HepG2 (cell line): ENCODE results near the gene HDAC10. TPM values are rescaled to one million over a fixed set of nuclear protein-coding genes. Genes with fewer than 3 reads are reported as not detected.

Experiments
- ATAC-seq: fragments of 200-7000 bp; cut with Tn5 transposase; 3 replicates; pipeline ENCODE4 v1.9.1; 2020; ENCODE audit warnings: mild to moderate bottlenecking, moderate library complexity
- BruUV-seq: library from RNA; stranded (reverse); fragments of 400-500 nt; replicated peaks from 2 replicates; lab custom pipeline; 2021; lab: Mats Ljungman, UMichigan
- CTCF ChIA-PET: fragments of 300-600 bp; formaldehyde crosslinking; extraction: SDS; loops from one replicate; lab custom pipeline; 2021; ENCODE audit warnings: low total read pairs, inconsistent platforms, low intra/inter-chr PET ratio; lab: Yijun Ruan, JAX
- POLR2A ChIA-PET: fragments of 350-600 bp; sonication (Branson Sonifier 250); formaldehyde crosslinking; loops from one replicate; lab custom pipeline; 2020; ENCODE audit warnings: antibody characterized with exemption, inconsistent platforms; lab: Yijun Ruan, JAX
- DNase-seq: peaks from one replicate; pipeline ENCODE4 v3.0.0-alpha.2; 2015; ENCODE audit warnings: low spot score
- FAIRE-seq: peaks from 3 replicates; lab custom pipeline; 2011; peaks lifted over from hg19 to GRCh38; lab: Jason Lieb, UNC
- H2AFZ ChIP-seq: one replicate; pipeline ENCODE4 v1.6.1; 2011; ENCODE audit warnings: low read length, inconsistent platforms
- H3K27ac ChIP-seq: fragments of 300-600 bp; 3 replicates; pipeline ENCODE4 v1.8.0; 2011; ENCODE audit warnings: mixed run types, mild to moderate bottlenecking, mixed read lengths, low read length, inconsistent platforms; ENCODE audit not compliant: insufficient read depth; ENCODE audit errors: extremely low read length
- H3K27me3 ChIP-seq, 2 experiments: fragments of 200-600 bp in 1 of 2; 2 replicates in 1 of 2; 3 replicates in 1 of 2; pipeline versions ENCODE4 v1.6.0 to v1.8.0; 2011; ENCODE audit warnings: low read length in 2 of 2, mild to moderate bottlenecking in 2 of 2, moderate library complexity in 2 of 2, inconsistent platforms in 1 of 2; ENCODE audit not compliant: insufficient read depth in 2 of 2, control insufficient read depth in 1 of 2
- H3K36me3 ChIP-seq, 2 experiments: fragments of 200-600 bp in 1 of 2; replicated peaks in 1 of 2; 2 replicates in 1 of 2; 3 replicates in 1 of 2; pipeline versions ENCODE4 v1.5.1 to v1.8.0; 2011; ENCODE audit warnings: low read length in 2 of 2, inconsistent platforms in 1 of 2; ENCODE audit not compliant: insufficient read depth in 2 of 2, control insufficient read depth in 1 of 2
- H3K4me1 ChIP-seq: 2 replicates; pipeline ENCODE4 v1.5.1; 2012; ENCODE audit warnings: low read length, inconsistent platforms; ENCODE audit not compliant: insufficient read depth
- H3K4me2 ChIP-seq: 2 replicates; pipeline ENCODE4 v1.6.0; 2011; ENCODE audit warnings: low read depth, low read length, inconsistent platforms
- H3K4me3 ChIP-seq, 3 experiments: fragments of 200-600 bp in 1 of 3; sonication (generic), shearing (Covaris generic) in 1 of 3; replicated peaks in 1 of 3; 2 replicates each; pipeline ENCODE4 v1.5.1; 2011 to 2016; ENCODE audit warnings: low read length in 3 of 3, inconsistent platforms in 2 of 3, low read depth in 2 of 3, mild to moderate bottlenecking in 2 of 3, control low read depth in 1 of 3, mixed read lengths in 1 of 3; ENCODE audit not compliant: insufficient read depth in 1 of 3
- H3K79me2 ChIP-seq: one replicate; pipeline ENCODE4 v1.6.1; 2011; ENCODE audit warnings: low read length, inconsistent platforms; ENCODE audit not compliant: insufficient read depth
- H3K9ac ChIP-seq: 2 replicates; pipeline ENCODE4 v1.6.0; 2011; ENCODE audit warnings: mild to moderate bottlenecking, low read depth, low read length, inconsistent platforms; ENCODE audit not compliant: insufficient read depth
- H3K9me3 ChIP-seq: 2 replicates; pipeline ENCODE4 v1.5.1; 2012; ENCODE audit warnings: mild to moderate bottlenecking, low read length
- H4K20me1 ChIP-seq: 2 replicates; pipeline ENCODE4 v1.6.0; 2011; ENCODE audit warnings: inconsistent platforms, mild to moderate bottlenecking, low read length, moderate library complexity; ENCODE audit not compliant: insufficient read depth
- AGO2 ChIP-seq: fragments of 200-400 bp; formaldehyde crosslinking; optimal IDR thresholded peaks from 2 replicates; pipeline ENCODE3; 2017; ENCODE audit warnings: mild to moderate bottlenecking, low read depth, low read length, moderate library complexity
- AHR ChIP-seq: IDR thresholded peaks from 2 replicates; pipeline ENCODE4 v1.6.1; 2018; ENCODE audit warnings: missing genetic modification reagents, missing compliant biosample characterization
- HMGXB3 ChIP-seq: sonication (generic); formaldehyde crosslinking; IDR thresholded peaks from 2 replicates; pipeline ENCODE4 v1.4.0; 2020; ENCODE audit warnings: missing genetic modification reagents, borderline replicate concordance
- RBFOX2 ChIP-seq: fragments of 200-400 bp; formaldehyde crosslinking; IDR thresholded peaks from 2 replicates; pipeline ENCODE4 v1.6.1; 2017; ENCODE audit warnings: low read depth, mild to moderate bottlenecking, low read length
- ZNF607 ChIP-seq: sonication (generic); formaldehyde crosslinking; IDR thresholded peaks from 2 replicates; pipeline ENCODE4 v1.5.1; 2020; ENCODE audit warnings: missing genetic modification reagents, mild to moderate bottlenecking, borderline replicate concordance
- WGBS: methylation state at CpG from one replicate; pipeline ENCODE4 v1.1.6; 2017; ENCODE audit warnings: low lambda C conversion rate; 5-methylcytosine and 5-hydroxymethylcytosine counted together
- in situ Hi-C: cut with HindIII; loops from 2 replicates; pipeline ENCODE4 v1.10.0; 2017; ENCODE audit warnings: low pct_unique_long_range_greater_than_20kb; ENCODE audit not compliant: extremely low pct_ligation_motif_present
- intact Hi-C: fragments of 100-400 bp; cut with micrococcal nuclease; formaldehyde crosslinking; loops from one replicate; pipeline ENCODE4 v1.10.0; 2022; ENCODE audit not compliant: unreplicated experiment
- polyA plus RNA-seq, 8 experiments: library from polyadenylated mRNA; depleted of rRNA in 3 of 8; stranded (reverse) in 7 of 8; unstranded in 1 of 8; fragments of >200 nt; fragmentation: Illumina TruSeq in 4 of 8; extraction: Trizol in 4 of 8; gene quantifications; 2 replicates each; pipeline versions ENCODE4 v1.2.1 to v1.2.3, GENCODE V29; 2011 to 2016; ENCODE audit warnings: low read depth in 4 of 8, missing spikeins in 1 of 8, mixed read lengths in 1 of 8; ENCODE audit not compliant: insufficient read depth in 1 of 8
- total RNA-seq, 5 experiments: library from RNA; depleted of rRNA; stranded (reverse); fragments of >200 nt; fragmentation: Illumina TruSeq; extraction: Trizol; gene quantifications; 2 replicates each; pipeline ENCODE4 v1.2.3, GENCODE V29; 2016; ENCODE audit warnings: low read depth in 1 of 5
- TF ChIP-seq, protein P1 (sequence below): sonication (generic); formaldehyde crosslinking; IDR thresholded peaks from 2 replicates; pipeline ENCODE4 v1.5.1; 2020; ENCODE audit warnings: missing genetic modification reagents, mild to moderate bottlenecking, borderline replicate concordance
- TF ChIP-seq, protein P2 (sequence below): sonication (generic); formaldehyde crosslinking; conservative IDR thresholded peaks from 2 replicates; pipeline ENCODE4 v1.4.0; 2020; ENCODE audit warnings: missing genetic modification reagents
- TF ChIP-seq, protein P3 (sequence below): sonication (generic); formaldehyde crosslinking; IDR thresholded peaks from 2 replicates; pipeline ENCODE4 v1.4.0; 2020; ENCODE audit warnings: missing genetic modification reagents

The HDAC10 gene
- total and polyA plus RNA-seq, 2 of the 13 experiments (the other 11 are each of a cell fraction or from before 2014, with no cell fraction given) = 13.9 to 14.9 TPM

- H3K79me2 ChIP-seq = no peaks in the 10 kb centered on the region
- no peaks in the 10 kb centered on the region for H4K20me1 ChIP-seq
- FAIRE-seq (no peak), DNase-seq (no peak), ATAC-seq (no peak)
- no peaks in the 10 kb centered on the region for H3K4me1 ChIP-seq
- CTCF ChIA-PET = no interaction called here
- no peak overlapping the region for H2AFZ ChIP-seq
- 100% methylated on average over 6 of the region's 25 CpGs for WGBS
- no peaks in the 10 kb centered on the region for H3K9me3 ChIP-seq
- TF ChIP-seq ZNF607 (CRISPR knock-in tag) = no peak
- peak; percentile 20 for TF ChIP-seq AGO2
- TF ChIP-seq RBFOX2 = peak; percentile 19; the same call in 1 of the 2 replicates
- TF ChIP-seq, all 625 proteins: peak for 2
- POLR2A ChIA-PET = no interaction called here
- no peaks in the 10 kb centered on the region for H3K27me3 ChIP-seq
- H3K36me3 ChIP-seq = peaks cover 35 to 53% of the 10 kb centered on the region in 2 experiments; a peak in 4 of 5 replicates
- no peak overlapping the region for H3K4me3 ChIP-seq
- BruUV-seq = no TSS peak
- intact Hi-C loops (no loop called here), in situ Hi-C loops (no loop called here)
- no peak overlapping the region for H3K4me2 ChIP-seq
- H3K27ac ChIP-seq = no peak overlapping the region
- no peak overlapping the region for H3K9ac ChIP-seq
These were observed 30.9 kb upstream of the HDAC10 start for GRCh38 chr22:50281957-50282356.

- no peaks in the 10 kb centered on the region for H4K20me1 ChIP-seq
- peaks cover 34 to 51% of the 10 kb centered on the region in 2 experiments; a peak in 4 of 5 replicates for H3K36me3 ChIP-seq
- CTCF ChIA-PET = no interaction called here
- no peak overlapping the region for H3K27ac ChIP-seq
- no TSS peak for BruUV-seq
- H3K27me3 ChIP-seq = no peaks in the 10 kb centered on the region
- FAIRE-seq (no peak), DNase-seq (no peak), ATAC-seq (no peak)
- POLR2A ChIA-PET = no interaction called here
- WGBS = 98% methylated on average over 36 of the region's 36 CpGs
- H3K9me3 ChIP-seq = no peaks in the 10 kb centered on the region
- intact Hi-C loops = no loop called here
- no peaks in the 10 kb centered on the region for H3K79me2 ChIP-seq
- H3K9ac ChIP-seq = no peak overlapping the region
- no peak overlapping the region for H2AFZ ChIP-seq
- H3K4me1 ChIP-seq = no peaks in the 10 kb centered on the region
- in situ Hi-C loops = no loop called here
- no peak overlapping the region for H3K4me3 ChIP-seq
- H3K4me2 ChIP-seq = no peak overlapping the region
- TF ChIP-seq HMGXB3 (CRISPR knock-in tag) (no peak), AHR (CRISPR knock-in tag) (no peak)
- TF ChIP-seq, protein P1, sequence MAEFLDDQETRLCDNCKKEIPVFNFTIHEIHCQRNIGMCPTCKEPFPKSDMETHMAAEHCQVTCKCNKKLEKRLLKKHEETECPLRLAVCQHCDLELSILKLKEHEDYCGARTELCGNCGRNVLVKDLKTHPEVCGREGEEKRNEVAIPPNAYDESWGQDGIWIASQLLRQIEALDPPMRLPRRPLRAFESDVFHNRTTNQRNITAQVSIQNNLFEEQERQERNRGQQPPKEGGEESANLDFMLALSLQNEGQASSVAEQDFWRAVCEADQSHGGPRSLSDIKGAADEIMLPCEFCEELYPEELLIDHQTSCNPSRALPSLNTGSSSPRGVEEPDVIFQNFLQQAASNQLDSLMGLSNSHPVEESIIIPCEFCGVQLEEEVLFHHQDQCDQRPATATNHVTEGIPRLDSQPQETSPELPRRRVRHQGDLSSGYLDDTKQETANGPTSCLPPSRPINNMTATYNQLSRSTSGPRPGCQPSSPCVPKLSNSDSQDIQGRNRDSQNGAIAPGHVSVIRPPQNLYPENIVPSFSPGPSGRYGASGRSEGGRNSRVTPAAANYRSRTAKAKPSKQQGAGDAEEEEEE = no peak
- TF ChIP-seq, protein P2, sequence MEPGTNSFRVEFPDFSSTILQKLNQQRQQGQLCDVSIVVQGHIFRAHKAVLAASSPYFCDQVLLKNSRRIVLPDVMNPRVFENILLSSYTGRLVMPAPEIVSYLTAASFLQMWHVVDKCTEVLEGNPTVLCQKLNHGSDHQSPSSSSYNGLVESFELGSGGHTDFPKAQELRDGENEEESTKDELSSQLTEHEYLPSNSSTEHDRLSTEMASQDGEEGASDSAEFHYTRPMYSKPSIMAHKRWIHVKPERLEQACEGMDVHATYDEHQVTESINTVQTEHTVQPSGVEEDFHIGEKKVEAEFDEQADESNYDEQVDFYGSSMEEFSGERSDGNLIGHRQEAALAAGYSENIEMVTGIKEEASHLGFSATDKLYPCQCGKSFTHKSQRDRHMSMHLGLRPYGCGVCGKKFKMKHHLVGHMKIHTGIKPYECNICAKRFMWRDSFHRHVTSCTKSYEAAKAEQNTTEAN (CRISPR knock-in tag) = no peak
- TF ChIP-seq, protein P3, sequence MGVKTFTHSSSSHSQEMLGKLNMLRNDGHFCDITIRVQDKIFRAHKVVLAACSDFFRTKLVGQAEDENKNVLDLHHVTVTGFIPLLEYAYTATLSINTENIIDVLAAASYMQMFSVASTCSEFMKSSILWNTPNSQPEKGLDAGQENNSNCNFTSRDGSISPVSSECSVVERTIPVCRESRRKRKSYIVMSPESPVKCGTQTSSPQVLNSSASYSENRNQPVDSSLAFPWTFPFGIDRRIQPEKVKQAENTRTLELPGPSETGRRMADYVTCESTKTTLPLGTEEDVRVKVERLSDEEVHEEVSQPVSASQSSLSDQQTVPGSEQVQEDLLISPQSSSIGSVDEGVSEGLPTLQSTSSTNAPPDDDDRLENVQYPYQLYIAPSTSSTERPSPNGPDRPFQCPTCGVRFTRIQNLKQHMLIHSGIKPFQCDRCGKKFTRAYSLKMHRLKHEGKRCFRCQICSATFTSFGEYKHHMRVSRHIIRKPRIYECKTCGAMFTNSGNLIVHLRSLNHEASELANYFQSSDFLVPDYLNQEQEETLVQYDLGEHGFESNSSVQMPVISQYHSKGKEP (CRISPR knock-in tag) = no peak
These were observed 30.3 kb upstream of the HDAC10 start for GRCh38 chr22:50281384-50281760.
